ENCODE data around the gene MFSD6L.
A peak's percentile ranks its signal among the peaks of the same experiment; 100 is the strongest.
"Not testable (repeated sequence)": the region's sequence is repeated elsewhere in the genome, so short reads cannot be mapped to it uniquely, and the experiment has no call there.

MFSD6L gene

DNA sequence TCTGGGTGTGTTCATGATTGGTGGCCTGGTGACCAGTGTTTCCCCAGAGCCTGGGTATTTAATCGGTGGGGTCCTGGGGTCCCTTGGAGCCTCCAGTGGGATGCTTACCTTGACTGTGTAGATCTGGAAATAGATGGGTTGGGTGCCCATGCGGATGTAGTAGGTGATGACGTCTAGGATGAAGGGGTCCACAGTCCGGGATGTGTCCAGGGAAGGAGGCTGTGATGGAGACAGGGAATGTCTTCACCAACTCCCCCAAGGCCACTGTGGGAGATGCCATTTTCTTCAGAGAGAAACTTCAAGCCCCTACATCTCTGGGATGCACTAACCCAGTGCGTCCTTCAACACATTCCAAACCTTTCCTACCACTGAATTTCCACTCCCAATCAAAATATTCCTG, 24.1 kb upstream of the MFSD6L start:
- no peak for DNase-seq

DNA sequence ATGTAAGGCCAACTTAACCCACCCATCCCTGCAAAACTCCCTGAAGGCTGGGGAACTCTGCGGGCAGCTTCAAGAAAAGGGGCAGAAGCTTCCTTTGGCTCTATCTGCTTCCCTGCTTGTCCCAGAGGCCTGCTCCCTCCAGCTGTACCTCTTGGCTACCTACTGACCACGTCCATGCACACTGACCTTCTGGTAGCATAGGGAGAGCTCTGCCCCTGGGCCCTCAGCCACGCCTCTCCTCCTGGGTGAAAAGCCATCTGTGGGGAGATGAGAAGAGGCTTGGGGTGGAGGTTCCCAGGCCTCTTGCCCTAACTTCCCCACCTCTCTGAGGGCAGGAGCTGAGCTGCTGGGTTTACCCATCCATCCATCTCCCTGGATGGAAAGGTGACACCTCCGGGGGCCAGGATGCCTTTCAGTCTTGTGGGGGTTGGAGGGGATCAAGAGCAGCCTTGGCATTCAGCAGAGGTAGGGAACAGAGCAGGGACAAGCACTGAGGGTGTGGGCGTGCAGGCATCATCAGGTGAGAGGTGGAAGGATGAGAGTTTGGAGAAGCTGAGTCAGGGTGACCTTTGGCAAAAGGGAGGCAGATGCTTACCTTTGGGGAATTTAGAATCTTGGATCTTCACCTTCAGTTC, 23.4 kb upstream of the MFSD6L start:
- peak; percentile 17 for DNase-seq

DNA sequence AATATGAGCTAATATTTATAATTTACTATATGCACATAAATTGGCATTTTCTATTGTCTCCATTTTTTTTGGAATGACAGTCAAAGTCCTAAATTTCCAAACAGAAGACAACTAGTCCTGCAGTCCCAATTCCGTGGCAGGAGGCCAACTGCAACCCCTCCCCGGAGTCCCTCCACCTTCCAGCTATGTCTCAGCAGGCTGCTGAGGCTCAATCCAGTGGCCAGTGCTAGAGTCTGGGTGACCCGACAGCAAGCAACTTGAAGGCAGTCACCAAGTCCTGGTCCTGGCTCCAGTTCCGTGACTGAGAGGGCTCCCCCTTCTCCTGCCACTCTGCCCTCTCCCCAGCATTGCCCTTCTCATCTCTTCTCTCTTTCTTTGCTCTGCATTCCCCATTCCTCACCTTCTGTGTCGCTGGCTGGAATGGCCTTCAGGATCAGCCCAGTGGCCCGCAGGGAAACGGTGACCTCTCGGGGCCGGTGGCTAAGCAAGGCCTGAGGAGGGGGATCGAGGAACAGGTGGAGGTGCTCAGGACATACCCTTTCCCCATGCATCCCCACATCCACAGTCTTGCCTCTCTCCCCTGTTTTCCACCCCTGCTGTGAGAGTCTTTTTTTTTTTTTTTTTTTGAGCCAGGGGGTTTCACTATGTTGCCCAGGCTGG, 22.4 kb upstream of the MFSD6L start:
- peak; percentile 23 for DNase-seq

DNA sequence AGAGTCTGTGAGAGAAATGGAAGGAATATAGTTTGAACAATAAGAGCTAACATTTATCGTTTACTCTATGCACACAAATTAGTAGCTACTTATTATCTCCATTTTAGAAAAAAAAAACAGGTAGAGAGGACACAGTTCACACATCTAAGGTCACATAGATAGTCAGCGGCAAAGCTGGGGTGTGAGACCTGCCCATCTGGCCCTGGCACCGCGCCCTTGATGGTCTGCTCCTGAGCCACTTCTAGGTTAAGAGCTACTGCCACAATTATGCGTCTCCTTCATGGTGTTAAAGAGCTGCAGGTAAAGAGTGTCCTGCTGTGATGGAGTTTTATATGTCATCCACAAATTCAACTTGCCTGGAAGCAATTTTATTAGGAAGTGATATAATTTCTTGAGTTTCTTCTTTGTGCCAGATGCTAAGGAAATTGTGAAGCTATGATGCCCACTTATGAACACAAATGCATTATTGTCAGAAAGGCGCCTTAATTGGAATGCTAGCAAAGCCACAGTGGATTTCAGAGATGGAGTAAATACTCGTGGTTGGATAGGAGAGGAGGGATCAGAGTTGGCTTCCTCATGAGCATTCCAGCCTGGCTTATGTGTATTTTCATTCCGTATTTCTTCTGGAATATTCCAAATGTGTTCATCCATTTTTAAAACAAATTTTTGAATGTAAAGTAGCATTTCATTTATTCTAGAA, 21.3 kb upstream of the MFSD6L start:
- DNase-seq = no peak

DNA sequence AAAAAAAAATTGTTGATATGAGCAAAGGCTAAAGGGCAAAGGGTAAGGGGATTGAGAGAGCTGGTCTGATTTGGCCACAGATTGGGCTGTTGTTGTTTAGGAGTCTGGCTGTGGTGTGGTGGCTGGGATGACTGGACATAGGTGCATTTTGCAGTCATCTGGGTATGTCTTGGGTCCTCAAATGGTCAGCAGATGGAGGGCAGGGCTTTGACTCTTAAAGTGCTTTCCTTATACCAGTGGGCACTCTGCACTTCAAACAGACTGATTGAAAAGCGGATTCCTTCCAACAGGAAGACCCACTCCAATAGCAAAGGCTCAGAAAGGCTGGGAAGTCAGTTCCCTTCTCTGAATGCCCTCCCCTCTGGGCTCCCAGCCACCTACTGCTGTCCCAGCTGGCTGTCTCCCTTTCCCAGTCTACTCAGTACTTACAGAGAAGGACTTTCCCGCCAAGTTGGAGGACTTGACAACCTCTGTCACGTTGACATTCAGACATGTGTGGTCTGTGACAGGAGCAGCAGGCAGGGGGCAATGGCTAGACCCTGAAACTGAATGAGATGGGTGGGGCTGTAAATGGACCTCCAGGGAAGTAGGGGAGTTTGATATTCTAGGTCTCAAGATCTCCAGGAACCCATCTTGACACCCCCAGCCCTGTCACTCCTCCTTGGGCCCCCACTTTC, 19.6 kb upstream of the MFSD6L start:
- peak; percentile 40 for DNase-seq

DNA sequence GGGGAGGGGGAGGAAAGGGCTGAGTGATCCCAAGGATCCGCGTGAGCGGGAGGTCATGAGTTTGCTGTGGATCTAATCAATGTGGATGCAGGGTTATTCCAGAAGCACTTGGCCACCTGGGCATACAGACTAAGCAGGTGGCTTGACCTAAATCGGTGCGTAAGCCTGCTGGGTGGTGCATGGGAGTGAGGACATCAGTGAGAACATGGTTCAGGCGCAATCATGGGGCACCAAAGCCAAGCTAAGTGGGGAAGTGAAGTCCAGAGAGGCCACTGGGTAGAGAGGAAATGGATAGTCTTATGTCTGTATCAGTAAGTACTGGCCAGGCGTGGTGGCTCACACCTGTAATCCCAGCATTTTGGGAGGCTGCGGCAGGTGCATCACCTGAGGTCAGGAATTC, 18.9 kb upstream of the MFSD6L start:
- peak; percentile 35 for DNase-seq

DNA sequence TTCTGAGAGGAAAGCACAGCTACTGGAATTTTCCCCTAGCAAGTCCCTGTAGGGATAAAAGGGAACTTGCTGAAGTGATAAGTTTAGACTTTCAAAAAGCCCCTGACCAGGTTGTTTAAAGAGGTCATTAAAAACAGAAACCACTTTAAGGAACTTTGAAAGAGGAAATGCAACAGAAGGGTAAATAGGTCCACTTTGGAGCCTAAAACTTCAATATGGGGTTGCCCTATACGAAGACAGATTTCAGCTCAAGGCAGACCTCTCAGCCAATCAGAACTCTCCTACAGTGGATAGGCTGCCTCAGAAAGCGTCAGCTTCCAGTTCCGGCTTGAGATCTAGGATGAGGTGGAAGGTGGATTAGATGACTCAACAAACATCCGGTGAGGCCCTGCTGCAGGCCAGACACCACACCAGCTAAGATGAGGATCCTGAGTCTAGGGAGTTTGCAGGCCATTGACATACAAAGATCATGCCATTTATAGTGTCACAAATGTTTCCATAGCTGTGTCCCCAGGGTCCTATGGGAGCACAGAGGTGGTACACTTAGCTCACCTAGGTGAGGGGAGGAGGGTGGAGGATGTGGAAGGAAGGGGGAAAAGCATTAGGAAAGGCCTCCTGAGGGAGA, 7.9 kb upstream of the MFSD6L start:
- no peak for DNase-seq

DNA sequence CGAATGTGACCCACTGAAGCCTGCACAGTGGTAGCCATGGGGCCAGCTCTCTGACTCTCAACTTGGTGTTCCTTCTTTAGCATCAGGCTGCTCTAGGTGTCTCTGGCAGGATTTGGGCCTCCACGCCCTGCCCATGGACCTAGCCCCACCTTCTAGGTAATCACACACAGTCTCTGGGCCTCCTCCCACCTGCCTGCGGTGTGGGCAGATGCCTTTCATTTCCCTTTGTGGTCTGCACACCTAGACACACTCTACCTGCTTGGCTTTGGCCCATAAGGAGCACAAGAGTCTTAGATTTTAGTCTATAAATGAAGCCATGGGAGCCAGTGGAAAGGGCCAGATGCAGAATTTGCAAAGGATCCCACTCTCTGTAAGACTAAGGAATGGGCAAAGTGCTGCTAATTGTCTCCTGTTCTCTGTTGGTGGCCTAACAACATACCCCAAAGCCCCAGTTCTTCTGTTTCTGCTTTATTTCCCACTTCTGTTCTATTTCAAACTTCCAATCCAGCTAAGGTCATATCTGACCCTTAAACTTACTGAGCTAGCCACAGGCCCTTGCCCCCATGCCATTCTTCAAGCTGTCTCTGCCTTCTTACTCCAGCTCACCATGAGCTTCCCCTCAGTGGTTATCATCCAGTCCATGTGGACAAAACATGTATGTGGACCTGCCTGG, 7.2 kb upstream of the MFSD6L start:
- DNase-seq = no peak

DNA sequence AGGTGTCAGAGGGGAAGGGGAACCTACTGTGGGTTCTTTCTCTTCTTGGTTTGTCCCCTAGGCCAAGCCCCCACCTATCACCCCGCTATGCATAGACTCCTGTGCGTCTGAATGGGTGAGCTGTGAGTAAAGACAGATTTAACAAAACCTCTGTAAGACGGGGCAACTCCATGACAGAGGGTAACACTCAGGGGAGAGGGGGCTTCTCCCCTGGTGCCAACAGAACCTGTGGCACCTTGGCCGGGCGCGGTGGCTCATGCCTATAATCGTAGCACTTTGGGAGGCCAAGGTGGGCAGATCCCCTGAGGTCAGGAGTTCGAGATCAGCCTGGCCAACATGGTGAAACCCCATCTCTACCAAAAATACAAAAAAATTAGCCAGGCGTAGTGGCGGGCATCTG, 6.2 kb upstream of the MFSD6L start:
- not testable (repeated sequence) for DNase-seq

DNA sequence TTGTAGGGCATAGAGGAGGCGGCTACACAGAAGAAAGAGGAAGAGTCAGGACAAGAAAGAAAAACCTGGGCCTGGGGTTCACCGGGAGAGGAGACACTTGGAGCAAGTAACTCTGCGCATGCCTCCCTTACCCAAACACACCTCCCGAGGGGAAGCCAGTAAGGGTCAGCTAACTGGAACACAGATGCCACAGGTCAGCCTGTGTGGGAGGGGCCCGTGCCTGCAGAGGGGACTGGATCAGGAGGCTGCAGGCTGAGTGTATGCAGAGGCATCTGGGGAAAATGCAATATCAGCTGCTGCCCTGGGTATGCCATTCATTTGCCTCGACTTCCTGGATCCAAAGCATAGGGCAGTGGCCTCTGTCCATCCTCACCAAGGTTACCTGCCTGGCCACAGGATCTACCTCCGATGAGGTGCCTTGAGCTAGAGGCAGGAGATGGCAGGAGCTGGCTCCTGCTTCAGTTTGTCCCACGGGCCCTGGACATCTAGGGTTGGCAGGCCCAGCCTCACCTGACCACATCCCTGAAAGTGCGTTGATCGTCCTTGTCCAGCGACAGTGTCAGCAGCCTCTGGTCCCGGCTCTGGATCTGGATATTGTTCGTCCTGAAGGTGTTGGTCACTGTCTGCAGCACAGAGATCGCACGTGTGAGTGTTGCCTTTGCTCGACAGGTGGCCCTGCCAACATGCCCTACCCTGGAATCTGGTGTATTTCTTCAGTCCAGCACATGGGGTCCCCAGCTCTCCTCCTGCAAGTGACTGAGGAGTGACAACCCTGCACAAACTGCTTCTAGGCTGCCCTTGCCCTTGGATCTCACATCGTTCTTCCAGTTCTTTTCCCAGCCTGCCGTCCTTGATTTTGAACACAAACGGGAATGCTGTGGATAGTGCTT, 4.6 kb upstream of the MFSD6L start:
- DNase-seq = no peak

DNA sequence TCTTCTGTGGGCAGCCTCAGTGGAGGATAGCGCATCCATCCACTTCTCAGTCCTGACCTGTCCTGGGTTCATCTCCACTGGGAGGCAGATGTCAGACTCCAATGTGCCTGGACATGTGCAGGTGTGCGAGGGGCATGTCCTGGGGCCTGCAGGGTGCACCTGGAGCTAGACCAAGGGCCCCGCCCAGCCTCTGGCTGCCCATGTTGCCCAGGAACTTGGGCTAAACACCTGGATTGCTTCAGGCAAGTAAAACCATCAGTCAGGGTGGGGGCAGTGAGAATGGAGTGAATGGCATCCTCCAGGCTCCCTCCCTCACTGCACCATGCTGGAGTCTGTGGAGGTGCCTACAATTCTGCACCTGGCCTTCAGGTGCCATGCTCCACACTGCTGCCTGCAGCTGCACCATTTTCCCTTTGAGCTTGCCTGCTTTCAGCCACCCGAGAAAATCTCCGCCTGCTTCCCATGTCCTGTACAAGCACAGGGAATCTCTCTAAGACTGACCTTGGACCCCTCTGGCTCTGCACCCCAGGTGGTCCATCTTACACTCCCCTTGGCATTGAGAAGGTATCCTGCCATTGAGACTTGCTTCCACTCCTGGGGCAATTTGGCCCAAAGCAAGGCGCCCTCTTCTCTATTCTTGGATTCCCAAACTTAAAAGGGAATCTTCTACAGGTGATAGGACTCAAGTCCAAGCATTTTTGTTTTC, 2.1 kb upstream of the MFSD6L start:
- no peak for DNase-seq

DNA sequence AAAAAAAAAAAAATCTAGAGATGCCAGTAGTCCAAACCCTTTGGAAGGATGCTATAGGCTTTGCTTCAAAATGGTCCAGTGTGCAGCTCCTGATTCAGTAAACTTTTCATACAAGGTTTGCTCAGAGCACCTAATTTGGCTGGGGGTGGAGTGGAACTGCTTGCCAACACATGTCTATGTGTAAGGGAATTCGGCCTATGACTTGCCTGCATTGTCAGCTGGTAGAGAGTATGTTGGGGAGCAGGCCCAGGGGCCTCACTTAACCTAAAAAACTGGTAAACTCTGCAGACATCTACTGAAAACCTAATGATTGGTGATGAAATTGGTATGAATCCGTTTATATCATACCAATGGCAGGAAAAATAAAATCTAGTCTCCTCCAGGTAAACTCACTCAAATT, 1.5 kb upstream of the MFSD6L start:
- no peak for DNase-seq

DNA sequence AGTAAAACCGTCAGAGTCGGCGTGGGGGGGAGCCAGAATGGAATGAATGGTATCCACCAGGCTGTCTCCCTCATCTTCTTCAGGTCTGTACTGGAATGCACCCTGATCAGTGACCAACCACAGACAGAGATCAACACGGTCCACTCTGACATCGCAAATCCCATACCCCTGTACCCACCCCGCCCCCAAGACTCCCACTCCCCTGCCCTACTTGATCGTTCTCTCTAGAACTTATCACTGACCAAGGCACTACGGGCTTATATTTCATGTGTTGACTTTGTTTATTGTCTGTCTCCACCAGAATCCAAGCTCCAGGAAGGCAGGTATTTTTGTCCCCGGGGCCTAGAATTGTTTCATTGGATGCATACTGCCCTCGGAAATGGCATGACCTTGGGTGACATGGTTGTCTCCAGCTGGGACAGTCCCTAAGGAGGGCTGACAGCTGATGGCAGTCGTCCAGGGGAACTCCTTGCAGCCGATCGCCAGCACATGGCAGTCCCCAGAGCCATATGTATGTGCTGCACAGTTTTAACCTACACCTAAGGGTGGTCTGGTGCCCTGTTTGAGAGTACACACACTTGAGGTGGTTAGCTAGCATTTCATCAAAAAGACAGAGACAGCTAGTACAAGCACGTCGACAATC, 526 bp upstream of the MFSD6L start:
- no peak for DNase-seq

DNA sequence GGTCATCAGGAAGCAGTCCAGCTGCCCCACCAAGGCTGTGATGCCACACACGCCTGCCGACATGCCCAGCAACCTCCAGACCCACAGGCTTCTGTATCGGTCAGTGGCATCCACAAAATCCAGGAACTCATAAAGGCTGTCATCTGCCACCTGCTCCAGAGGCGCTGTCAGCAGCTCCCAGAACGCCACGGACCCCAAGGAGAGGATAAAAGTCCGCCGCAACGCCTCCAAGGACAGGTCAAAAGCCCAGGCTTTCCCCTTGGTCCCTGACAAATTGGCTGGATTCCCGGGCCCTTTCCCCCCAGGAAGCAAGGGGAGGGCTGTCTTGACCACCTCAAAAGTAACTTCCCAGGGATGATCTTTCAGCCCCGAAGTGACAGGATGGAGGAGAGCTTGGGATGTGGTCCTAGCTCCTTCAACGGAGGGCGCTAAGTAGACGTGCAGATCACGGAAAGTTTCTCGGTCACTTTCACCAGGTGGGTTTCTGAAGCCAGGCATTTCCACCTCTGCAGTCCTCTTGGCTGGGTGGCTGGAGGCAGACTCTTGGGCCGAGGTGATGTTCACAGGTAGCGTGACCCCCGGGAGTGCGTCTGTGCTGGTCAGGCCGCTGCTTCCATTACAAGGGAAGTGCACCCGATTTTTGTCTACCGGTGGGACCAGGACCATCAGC, 854 bp downstream of the MFSD6L start:
- no peak for DNase-seq

DNA sequence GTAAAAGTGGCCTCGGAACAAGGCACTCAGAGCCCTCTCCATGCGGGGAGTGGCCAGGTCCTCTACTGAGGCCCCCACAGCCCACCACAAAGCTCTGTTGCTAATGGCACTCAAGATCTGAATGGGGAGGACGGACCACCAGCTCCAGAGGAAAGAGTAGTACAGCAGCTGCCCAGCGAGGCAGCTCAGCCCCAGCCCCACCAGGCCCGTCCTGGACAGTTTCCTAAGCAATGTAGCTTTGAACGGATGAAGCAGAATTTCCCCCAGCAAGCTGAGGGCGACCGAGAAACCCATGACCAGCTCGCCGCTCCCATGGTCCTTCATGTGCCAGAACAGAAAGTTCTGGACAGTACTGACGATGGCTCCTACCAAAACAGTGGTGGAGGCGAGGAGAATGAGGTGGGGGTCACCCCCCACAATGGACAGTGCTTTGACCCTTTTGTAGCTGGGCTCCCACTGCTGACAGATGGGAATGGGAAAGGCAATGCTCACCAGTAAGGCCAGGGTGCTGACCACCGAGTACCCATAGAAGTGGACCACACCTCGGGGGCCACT, 1.5 kb downstream of the MFSD6L start:
- DNase-seq = no peak

DNA sequence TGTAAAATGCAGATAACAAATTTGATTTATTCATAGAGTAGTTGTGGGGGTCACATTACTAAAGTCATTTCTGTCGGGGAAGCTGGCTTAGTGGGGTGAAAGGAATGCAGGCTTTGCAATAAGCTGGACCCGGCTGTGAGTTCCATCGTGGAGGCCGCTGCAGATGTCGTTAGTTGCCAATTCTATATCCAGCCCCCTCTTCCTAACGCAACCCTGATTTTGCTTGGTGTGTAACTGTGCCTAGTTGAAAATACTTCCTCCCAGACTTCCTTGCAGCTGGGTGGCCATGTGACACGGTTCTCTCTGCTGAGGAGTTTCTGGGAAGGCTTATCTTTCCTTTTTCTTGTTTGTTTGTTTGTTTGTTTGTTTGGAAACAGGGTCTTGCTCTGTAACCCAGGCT, 4.5 kb downstream of the MFSD6L start:
- DNase-seq = no peak

DNA sequence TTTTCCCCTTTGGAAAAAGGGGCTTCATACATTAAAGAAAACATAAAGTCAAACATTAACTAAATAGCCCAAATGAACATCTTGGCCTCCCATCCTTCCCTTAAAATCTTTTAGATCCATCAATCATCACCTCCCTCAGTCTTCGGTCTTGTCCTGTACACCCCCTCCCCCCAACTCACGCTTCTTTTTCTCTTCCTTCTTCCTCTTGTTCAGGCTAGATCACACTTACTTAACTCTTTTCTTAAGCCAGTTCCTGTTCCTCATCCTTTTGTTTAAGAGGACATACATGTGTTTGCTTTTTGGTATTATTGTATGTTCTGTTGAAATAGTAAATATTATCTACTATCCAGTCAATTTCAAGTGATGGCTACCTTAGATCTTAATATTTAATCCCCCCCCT, 5.5 kb downstream of the MFSD6L start:
- DNase-seq = no peak

DNA sequence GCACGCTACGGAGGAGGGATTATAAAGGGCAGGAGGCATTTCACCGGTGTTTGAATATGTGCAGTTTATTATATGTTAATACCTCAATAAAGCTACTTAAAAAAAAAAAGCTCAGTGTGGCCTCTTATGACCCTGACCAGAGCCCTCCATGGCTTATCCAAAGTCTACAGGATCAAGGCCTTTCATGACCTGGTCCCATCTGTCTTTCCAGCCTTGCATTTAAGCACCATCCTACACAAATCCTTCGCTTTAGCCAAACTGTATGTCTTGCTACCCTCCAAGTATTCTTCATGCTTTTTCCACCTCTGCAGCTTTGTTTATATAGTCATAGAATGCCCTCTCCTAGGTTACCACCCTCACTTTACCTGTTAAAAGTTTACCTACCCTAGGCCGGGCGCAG, 6.5 kb downstream of the MFSD6L start:
- DNase-seq = no peak

DNA sequence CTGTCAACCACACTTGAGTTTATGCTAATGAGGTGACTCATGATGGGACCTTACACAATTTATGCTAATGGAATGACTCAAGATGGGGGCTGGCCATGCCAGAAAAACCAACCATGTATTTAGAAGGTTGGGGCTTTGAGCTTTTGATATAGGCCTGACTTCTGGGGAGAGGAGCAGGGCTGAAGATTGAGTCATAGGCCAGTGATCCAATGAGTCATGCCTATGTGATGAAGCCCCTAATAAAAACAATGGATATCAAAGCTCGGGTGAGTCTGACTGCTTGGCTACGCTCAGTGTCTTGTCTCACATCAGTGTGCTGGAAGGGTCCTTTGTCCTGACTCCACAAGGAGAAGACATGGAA, 7.3 kb downstream of the MFSD6L start:
- DNase-seq = no peak
